NCI-H82 treated with DMSO at 0.1 percent for 48 hours (cell line): ENCODE data around the gene TOMM40L.
"Not testable (repeated sequence)": the region's sequence is repeated elsewhere in the genome, so short reads cannot be mapped to it uniquely, and the experiment has no call there.

Experiments used
- DNase-seq: peaks from one replicate; lab custom pipeline; 2025; ENCODE audit not compliant: unreplicated experiment; lab: John Stamatoyannopoulos, UW

Gene TOMM40L

DNA sequence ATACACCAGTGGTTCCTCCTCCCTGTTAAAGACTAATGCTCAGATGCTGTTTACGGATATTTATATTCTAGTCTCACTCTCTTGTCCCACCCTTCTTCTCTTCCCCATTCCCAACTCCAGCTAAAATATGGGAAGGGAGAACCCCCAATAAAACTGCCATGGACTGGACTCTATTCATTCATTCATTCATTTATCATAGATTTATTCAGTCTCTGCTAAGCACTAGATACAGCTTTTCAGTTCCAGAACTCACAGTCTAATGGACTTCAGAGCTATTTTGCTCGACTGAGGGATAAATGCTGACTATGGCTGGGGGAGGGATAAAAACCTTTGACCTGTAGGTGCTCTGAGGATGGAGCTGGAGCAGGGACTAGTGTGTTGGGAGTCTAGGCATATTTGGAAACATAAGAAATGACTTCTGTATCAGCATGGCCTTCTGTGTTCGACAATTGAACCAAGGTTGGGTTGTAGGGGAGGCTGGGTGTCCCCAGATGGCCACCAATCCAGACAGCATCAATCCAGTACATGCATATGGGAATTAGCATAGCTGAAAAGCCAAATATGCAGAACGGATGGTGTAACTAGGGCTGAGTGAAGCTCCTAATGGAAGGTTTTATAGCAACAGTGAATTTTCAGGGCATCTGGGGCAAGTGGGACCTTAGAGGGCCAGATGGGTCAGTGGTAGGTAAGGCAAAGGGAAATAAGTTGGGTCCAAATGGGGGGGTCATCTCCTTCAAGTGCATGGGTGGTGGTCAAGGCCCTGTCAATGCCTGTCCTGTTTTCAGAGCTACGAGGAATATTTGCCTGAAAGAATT lies 6.6 kb upstream of the TOMM40L start:
- no peak for DNase-seq

- DNase-seq: no peak
Measured at GRCh38 chr1:161220002-161220401, 5.9 kb upstream of the TOMM40L start.

GRCh38 chr1:161222175-161223019 lies 3.5 kb upstream of the TOMM40L start:
- no peak for DNase-seq

GRCh38 chr1:161223805-161224694 lies 1.8 kb upstream of the TOMM40L start:
- no peak for DNase-seq

DNA sequence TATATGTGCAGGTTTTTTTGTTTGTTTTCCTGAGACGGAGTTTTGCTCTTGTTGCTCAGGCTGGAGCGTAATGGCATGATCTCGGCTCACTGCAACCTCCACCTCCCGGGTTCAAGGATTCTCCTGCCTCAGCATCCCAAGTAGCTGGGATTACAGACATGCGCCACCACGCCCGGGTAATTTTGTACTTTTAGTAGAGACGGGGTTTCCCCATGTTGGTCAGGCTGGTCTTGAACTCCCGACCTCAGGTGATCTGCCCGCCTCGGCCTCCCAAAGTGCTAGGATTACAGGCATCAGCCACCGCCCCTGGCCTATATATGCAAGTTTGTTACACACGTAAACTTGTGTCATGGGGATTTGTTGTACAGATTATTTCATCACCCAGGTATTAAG lies 1.2 kb upstream of the TOMM40L start:
- DNase-seq: not testable (repeated sequence)

DNA sequence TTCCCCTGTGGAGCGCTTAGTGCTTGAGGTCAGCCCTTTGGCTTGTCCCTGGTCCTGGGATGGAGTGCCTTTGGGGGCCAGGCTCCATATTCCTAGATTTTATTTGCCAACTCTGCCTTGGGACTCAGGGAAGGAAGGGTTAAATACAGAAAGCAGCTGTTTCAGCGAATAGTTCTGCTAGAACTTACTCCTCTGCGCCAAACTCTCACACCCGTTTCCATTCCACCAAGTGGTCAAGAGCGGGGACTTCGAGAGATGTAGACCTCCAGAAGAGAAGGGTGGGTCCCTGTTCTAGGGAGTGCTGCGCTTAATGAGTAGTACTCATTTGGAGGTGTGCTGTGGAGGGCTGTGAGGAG lies 704 bp upstream of the TOMM40L start:
- DNase-seq: no peak

GRCh38 chr1:161226320-161226711 lies 456 bp downstream of the TOMM40L start:
- no peak for DNase-seq

- DNase-seq: no peak
Measured at GRCh38 chr1:161226759-161227158, 899 bp downstream of the TOMM40L start.

DNA sequence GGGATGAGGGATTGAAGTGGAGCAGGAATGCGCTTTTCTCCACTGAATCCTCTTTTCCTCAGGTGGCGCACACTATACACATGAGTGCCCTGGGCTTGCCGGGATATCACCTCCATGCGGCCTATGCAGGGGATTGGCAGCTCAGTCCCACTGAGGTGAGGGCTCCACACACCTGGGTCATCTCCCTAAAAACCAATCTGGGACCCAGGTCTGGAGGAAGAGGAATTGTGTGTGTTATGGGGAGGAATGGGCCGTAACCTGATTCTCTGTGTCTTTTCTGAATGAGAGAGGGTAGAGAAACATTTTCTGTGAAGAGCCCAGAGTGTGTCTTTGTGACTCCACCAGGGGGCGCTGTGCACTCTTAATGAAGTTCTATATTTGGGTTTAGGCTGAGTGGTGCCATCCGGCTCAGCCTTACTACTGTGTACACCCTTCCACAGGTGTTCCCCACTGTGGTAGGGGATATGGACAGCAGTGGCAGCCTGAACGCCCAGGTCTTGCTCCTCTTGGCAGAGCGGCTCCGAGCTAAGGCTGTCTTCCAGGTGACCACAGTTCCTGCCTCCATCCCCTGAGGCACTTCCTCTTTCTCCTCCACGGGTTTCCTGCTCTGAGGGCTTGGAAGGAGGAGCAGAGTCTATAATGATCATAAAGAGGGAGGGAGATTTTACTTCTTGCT lies 1.5 kb downstream of the TOMM40L start:
- DNase-seq: peak; percentile 76

GRCh38 chr1:161228032-161228431 lies 2.2 kb downstream of the TOMM40L start:
- DNase-seq: no peak

DNA sequence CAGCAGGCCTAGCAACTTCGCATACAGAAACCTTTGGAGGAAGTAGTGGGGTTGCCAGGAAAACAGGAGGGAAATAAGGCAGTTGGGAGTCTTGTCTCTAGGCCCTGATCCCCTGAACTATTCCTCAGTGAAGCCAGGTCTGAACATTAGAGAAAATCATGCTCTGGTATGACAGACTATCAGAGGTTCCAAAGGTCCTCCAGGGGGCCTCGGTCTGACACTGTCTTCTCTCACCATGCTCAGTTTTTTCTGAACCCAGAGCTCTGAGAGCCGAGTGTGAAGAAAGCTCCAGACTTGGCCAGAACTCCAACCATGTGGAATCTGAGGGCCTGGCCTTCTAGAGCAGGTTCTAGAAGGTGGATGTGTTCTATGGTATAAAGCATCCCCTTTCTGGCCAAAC lies 4.0 kb downstream of the TOMM40L start:
- no peak for DNase-seq

DNA sequence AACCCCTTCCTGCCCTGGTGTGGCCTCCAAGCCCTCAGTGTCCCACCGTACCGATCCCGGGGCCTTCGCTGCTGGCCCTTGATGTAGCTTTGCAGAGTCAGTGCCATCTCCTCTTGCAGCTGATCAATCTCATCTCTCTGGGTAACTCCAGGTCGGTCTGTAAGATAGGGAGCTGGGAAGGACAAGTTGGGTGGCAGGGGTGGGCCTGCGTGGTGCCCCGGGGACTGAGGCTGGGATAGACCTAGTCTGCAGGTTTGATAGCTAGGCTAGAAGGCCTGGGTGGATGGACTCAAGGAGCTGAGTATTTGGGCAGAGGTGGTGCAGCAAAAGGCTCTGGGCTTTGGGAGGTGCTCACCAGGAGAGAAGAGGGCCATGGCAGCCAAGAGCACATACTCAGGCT lies 4.9 kb downstream of the TOMM40L start:
- no peak for DNase-seq

GRCh38 chr1:161233102-161233501 lies 7.2 kb downstream of the TOMM40L start:
- no peak for DNase-seq

GRCh38 chr1:161235957-161236775 lies 10.3 kb downstream of the TOMM40L start:
- DNase-seq: no peak

DNA sequence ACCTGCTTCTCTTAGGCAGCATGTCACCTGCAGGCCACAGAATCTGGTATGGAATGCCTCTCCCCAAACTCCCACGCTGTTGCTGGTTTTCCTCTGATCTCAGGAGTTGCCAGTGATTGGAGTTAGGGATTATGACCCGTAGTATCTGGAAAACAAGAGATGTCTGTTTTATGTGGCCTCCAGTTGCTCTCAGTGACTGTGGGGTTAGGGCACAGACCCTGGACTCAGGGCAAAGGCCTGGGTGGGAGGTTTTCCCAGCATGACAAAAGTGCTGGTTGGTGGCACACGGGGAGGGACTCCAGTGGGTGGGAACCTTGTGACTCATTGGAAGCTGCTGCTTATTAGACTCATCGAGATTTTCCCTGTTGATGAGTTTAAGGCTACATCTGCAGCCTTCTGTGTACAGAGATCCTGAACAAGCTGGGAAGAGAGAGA lies 12.2 kb downstream of the TOMM40L start, which contains the start of gene NR1I3:
TSS of gene NR1I3 (minus strand) at position 165 of the 435 bp plus-strand sequence. CDS start 1,638 bp downstream, outside the sequence.
- DNase-seq: no peak

DNA sequence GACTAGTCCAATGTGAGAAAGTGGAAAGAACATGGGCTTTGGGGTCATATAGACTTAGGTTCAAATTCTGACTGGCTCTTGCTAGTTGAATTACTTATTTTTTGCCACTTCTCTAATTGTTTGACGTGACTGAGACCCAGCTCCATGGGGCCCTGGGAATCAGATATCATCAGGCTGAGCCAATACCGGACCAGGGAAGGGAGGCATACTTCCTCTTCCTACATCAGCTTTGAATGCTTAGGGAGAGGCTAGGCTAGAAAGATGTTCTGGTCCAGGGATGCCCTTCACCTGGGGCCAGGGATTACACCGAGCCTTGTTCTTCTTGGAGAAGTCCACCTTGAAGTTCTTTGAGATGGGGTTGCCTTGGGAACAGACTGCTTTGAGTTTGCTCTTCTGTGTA lies 15.8 kb downstream of the TOMM40L start:
- no peak for DNase-seq

GRCh38 chr1:161242313-161242712 lies 16.5 kb downstream of the TOMM40L start:
- no peak for DNase-seq

- DNase-seq: no peak
Measured at GRCh38 chr1:161244888-161245287, 19.0 kb downstream of the TOMM40L start.

DNA sequence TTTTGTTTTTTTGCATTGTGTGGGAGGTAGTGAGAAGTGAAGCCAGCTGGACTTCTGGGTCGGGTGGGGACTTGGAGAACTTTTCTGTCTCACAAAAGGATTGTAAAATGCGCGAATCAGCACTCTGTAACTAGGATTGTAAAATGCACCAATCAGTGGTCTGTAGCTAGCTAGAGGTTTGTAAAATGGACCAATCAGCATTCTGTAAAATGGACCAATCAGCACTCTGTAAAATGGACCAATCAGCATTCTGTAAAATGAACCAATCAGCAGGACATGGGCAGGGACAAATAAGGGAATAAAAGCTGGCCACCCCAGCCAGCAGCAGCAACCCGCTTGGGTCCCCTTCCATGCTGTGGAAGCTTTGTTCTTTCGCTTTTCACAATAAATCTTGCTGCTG lies 24.2 kb downstream of the TOMM40L start:
- DNase-seq: not testable (repeated sequence)

DNA sequence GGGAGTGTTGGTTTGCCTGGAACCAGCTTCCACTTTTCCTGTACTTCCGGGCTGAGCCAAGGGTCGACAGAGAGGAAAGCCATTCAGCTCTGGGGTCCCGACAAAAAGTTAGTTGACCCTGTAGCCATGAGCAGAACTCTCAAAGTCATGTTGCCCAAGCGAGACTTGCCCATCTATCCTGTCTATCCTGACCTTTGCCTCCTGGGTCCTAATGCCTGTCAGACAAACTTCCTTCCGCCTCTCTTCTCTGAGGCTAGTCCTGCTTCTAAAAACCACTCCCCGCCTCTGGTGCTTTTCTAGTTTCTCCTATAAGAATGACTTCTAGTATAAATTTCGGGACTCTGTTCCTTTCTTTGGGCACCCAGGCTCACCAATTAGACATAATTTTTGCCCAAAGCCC lies 25.0 kb downstream of the TOMM40L start:
- no peak for DNase-seq
